GM18499 (cell line): ENCODE results near the gene MED12.

ENCODE experiments used
- ATAC-seq: cut with Tn5 transposase; IDR thresholded peaks from one replicate; pipeline ENCODE4 v1.9.1; 2021; ENCODE audit warnings: moderate number of reproducible peaks; ENCODE audit not compliant: insufficient read depth, unreplicated experiment

Gene MED12

DNA sequence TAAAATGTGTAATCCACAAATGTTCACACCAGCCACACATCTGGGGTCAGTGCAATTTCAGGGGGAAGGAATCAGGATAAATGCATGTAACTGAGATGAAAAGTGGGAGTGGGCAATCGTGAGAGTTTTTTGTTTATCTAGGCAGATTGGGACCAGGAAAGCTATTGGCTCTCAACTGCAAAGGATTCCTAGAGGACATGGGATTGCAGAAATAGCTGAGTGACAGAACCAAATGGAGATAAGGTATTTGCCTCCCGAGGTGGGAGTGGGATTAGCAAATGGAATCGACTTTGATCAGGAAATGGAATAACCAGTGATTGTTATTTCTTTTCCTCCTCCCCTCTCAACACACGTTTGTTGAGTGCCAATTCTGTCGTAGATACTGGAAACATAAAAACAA lies 65.7 kb downstream of the MED12 start:
- no peak for ATAC-seq

DNA sequence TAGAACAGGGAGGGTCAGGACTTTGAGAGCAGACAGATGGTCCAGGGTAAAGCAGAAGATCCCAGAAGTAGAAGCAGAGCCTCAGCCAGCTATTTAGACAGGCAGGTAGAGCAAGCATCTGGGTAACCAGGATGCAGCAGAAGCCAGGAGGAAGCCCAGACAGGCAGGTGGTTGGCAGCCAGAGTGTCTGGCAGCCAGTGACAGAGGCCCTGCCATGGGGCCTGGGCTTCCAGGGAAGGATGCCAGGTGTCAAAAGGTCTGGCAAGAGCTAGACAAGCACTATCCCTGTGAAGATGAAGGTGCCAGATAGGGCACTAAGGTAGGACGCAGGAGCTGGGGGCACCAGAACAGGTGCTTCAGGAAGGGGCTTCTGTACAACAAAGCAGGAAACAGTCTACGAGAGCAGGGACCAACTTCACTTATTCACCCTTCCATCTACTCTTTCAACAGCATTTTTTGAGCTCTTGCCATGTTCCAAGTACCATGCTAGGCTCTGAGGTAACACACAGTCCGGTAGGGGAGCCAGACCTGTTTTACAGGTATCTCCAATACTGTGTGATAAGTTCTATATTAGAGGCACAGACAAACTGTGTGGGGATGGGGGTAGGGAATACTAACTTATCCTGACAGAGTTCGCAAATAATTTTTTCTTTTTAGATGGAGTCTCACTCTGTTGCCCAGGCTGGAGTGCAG lies 66.6 kb downstream of the MED12 start:
- ATAC-seq = no peak

DNA sequence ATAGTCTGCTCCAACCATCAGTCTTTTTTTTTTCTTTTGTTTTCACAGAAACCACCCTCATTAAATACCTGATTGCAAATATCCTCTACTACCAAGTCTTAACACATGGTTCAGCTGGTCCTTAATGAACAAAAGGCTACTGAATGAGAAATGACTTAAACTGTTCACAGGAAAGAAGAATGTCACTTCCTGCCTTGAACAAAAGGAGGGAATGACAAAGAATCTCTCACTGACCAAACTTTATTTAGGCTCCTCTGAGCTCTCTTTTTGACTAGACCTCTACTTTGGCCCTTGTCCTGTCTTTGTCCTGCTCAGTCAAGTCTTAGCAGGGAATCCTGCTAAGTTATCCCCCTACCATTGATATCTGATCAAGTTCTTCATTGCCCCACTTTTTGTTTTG lies 72.9 kb downstream of the MED12 start:
- no peak for ATAC-seq
